Left ventricle myocardium inferior (tissue), 1 donor: ENCODE data around the gene ARRB1. TPM values are rescaled to one million over a fixed set of nuclear protein-coding genes. Genes with fewer than 3 reads are reported as not detected.

Source experiments
- DNase-seq: peaks from one replicate; pipeline ENCODE4 v3.0.0-alpha.2; 2020
- H3K27ac ChIP-seq: fragments of 200-600 bp; replicated peaks from 2 replicates; pipeline ENCODE4 v1.8.0; 2021
- H3K27me3 ChIP-seq: fragments of 200-600 bp; 2 replicates; pipeline ENCODE4 v1.8.0; 2021; ENCODE audit warnings: low read depth
- H3K36me3 ChIP-seq: fragments of 200-600 bp; 2 replicates; pipeline ENCODE4 v1.8.0; 2021
- H3K4me1 ChIP-seq: fragments of 200-600 bp; 2 replicates; pipeline ENCODE4 v1.8.0; 2021
- H3K4me3 ChIP-seq: fragments of 200-600 bp; 2 replicates; pipeline ENCODE4 v1.8.0; 2021; ENCODE audit warnings: mild to moderate bottlenecking, moderate library complexity
- H3K9me3 ChIP-seq: fragments of 200-600 bp; replicated peaks from 2 replicates; pipeline ENCODE4 v1.8.0; 2021
- CTCF ChIP-seq: fragments of 200-600 bp; IDR thresholded peaks from 2 replicates; pipeline ENCODE4 v1.8.0; 2021; ENCODE audit warnings: antibody characterized with exemption, mild to moderate bottlenecking, borderline replicate concordance
- intact Hi-C: fragments of 100-400 bp; cut with micrococcal nuclease; formaldehyde crosslinking; loops from one replicate; pipeline ENCODE4 v1.11.0; 2022
- total RNA-seq: library from RNA; stranded (reverse); fragmentation: NEBNext Ultra II Directional; extraction: Animal tissue kit (Norgen Biotek cat#: 25700); gene quantifications from one replicate; pipeline ENCODE4 v1.2.1, GENCODE V29; 2021
- donor health status: DM: no; HTN: yes; CAD: no; lungs with severe emphysema.

The ARRB1 gene
- total RNA-seq, 1 donor from 2014 or later, result 25.9 TPM

GRCh38 chr11:75229466-75229865 lies 122.0 kb downstream of the ARRB1 start:
- Histone ChIP-seq H3K27ac (no peak overlapping the region), H3K36me3 (no peaks in the 10 kb centered on the region), H3K4me1 (no peaks in the 10 kb centered on the region), H3K27me3 (peaks cover 31% of the 10 kb centered on the region), H3K4me3 (no peak overlapping the region), H3K9me3 (no peaks in the 10 kb centered on the region)
- no peak for DNase-seq
- intact Hi-C loops, result no loop called here
- TF ChIP-seq CTCF, result no peak

GRCh38 chr11:75225794-75226193 lies 125.7 kb downstream of the ARRB1 start:
- H3K4me3 ChIP-seq, result no peak overlapping the region
- no peak for TF ChIP-seq CTCF
- intact Hi-C loops, result no loop called here
- no peak overlapping the region for H3K27ac ChIP-seq
- no peaks in the 10 kb centered on the region for H3K4me1 ChIP-seq
- H3K27me3 ChIP-seq, result peaks cover 15% of the 10 kb centered on the region
- no peaks in the 10 kb centered on the region for H3K36me3 ChIP-seq
- no peaks in the 10 kb centered on the region for H3K9me3 ChIP-seq
- DNase-seq, result no peak

GRCh38 chr11:75223954-75224643 lies 127.4 kb downstream of the ARRB1 start:
- H3K27me3 ChIP-seq, result peaks cover 2% of the 10 kb centered on the region
- H3K4me3 ChIP-seq, result no peak overlapping the region
- no peak for TF ChIP-seq CTCF
- H3K36me3 ChIP-seq, result no peaks in the 10 kb centered on the region
- no peak for DNase-seq
- intact Hi-C loops, result no loop called here
- no peaks in the 10 kb centered on the region for H3K9me3 ChIP-seq
- H3K4me1 ChIP-seq, result no peaks in the 10 kb centered on the region
- no peak overlapping the region for H3K27ac ChIP-seq

GRCh38 chr11:75219869-75220268 lies 131.6 kb downstream of the ARRB1 start:
- H3K4me1 ChIP-seq, result no peaks in the 10 kb centered on the region
- H3K4me3 ChIP-seq, result no peak overlapping the region
- DNase-seq, result no peak
- H3K36me3 ChIP-seq, result no peaks in the 10 kb centered on the region
- no peak overlapping the region for H3K27ac ChIP-seq
- no peaks in the 10 kb centered on the region for H3K9me3 ChIP-seq
- intact Hi-C loops, result no loop called here
- TF ChIP-seq CTCF, result no peak
- peaks cover 33% of the 10 kb centered on the region for H3K27me3 ChIP-seq

- Histone ChIP-seq H3K4me1 (no peaks in the 10 kb centered on the region), H3K4me3 (no peak overlapping the region), H3K27me3 (peaks cover 63% of the 10 kb centered on the region), H3K9me3 (no peaks in the 10 kb centered on the region), H3K27ac (no peak overlapping the region), H3K36me3 (no peaks in the 10 kb centered on the region)
- TF ChIP-seq CTCF, result no peak
- intact Hi-C loops, result no loop called here
- no peak for DNase-seq
Measured at GRCh38 chr11:75214843-75215242, 136.6 kb downstream of the ARRB1 start.
